GM23248 (cell line): ENCODE measurements around the gene MAD2L1BP. TPM values are rescaled to one million over a fixed set of nuclear protein-coding genes. Genes with fewer than 3 reads are reported as not detected.

Experiments used
- DNase-seq: peaks from one replicate; pipeline ENCODE4 v3.0.0-alpha.2; 2015
- H2AFZ ChIP-seq: fragments of 200-600 bp; sonication (generic); 2 replicates; pipeline ENCODE4 v1.6.1; 2016; ENCODE audit warnings: antibody characterized with exemption
- H3F3A ChIP-seq: fragments of 200-600 bp; sonication (generic); 2 replicates; pipeline ENCODE4 v1.6.1; 2016; ENCODE audit warnings: mild to moderate bottlenecking, antibody characterized with exemption, mixed run types; ENCODE audit not compliant: insufficient read depth
- H3K27ac ChIP-seq: fragments of 200-600 bp; sonication (generic); 2 replicates; pipeline ENCODE4 v1.5.1; 2016; ENCODE audit warnings: mild to moderate bottlenecking
- H3K27me3 ChIP-seq: fragments of 200-600 bp; sonication (generic); replicated peaks from 2 replicates; pipeline ENCODE4 v1.6.1; 2016; ENCODE audit warnings: mild to moderate bottlenecking; ENCODE audit not compliant: insufficient read depth
- H3K36me3 ChIP-seq: fragments of 200-600 bp; sonication (generic); 2 replicates; pipeline ENCODE4 v1.6.1; 2016; ENCODE audit warnings: low read depth, mild to moderate bottlenecking
- H3K4me1 ChIP-seq: fragments of 200-600 bp; sonication (generic); 2 replicates; pipeline ENCODE4 v1.6.1; 2016; ENCODE audit warnings: mild to moderate bottlenecking; ENCODE audit not compliant: insufficient read depth
- H3K4me2 ChIP-seq: fragments of 200-600 bp; sonication (generic); one replicate; pipeline ENCODE4 v1.6.1; 2016; ENCODE audit warnings: mild to moderate bottlenecking; ENCODE audit not compliant: unreplicated experiment
- H3K4me3 ChIP-seq: fragments of 200-600 bp; sonication (generic); 2 replicates; pipeline ENCODE4 v1.5.1; 2016; ENCODE audit warnings: mild to moderate bottlenecking
- H3K79me2 ChIP-seq: fragments of 200-600 bp; sonication (generic); 2 replicates; pipeline ENCODE4 v1.6.1; 2016; ENCODE audit warnings: mild to moderate bottlenecking; ENCODE audit not compliant: insufficient read depth
- H3K9ac ChIP-seq: fragments of 200-600 bp; sonication (generic); 2 replicates; pipeline ENCODE4 v1.6.1; 2016; ENCODE audit warnings: mild to moderate bottlenecking
- H3K9me2 ChIP-seq: fragments of 200-600 bp; sonication (generic); 2 replicates; pipeline ENCODE4 v1.6.1; 2016; ENCODE audit warnings: mixed run types, mild to moderate bottlenecking, moderate library complexity; ENCODE audit not compliant: insufficient read depth
- H3K9me3 ChIP-seq: fragments of 200-600 bp; sonication (generic); one replicate; pipeline ENCODE4 v1.6.1; 2017; ENCODE audit warnings: low read depth
- H4K20me1 ChIP-seq: fragments of 200-600 bp; sonication (generic); 2 replicates; pipeline ENCODE4 v1.6.0; 2016; ENCODE audit not compliant: insufficient read depth
- EZH2 ChIP-seq: fragments of 200-600 bp; sonication (generic); IDR thresholded peaks from 2 replicates; pipeline ENCODE4 v1.6.1; 2018; ENCODE audit warnings: antibody characterized with exemption, mild to moderate bottlenecking; ENCODE audit not compliant: insufficient read depth, poor library complexity, severe bottlenecking
- EZH2phosphoT487 ChIP-seq: fragments of 200-600 bp; sonication (generic); IDR thresholded peaks from 2 replicates; pipeline ENCODE4 v1.6.1; 2018; ENCODE audit warnings: antibody characterized with exemption, moderate library complexity, mild to moderate bottlenecking, low read depth; ENCODE audit not compliant: insufficient read depth
- WGBS, 2 experiments: methylation state at CpG; one replicate each; pipeline ENCODE4 v1.1.6; 2015 to 2017; ENCODE audit warnings: low lambda C conversion rate in 2 of 2, low coverage in 1 of 2; ENCODE audit errors: missing lambda C conversion rate in 2 of 2; 5-methylcytosine and 5-hydroxymethylcytosine counted together
- in situ Hi-C: fragments of 300-500 bp; cut with MboI; formaldehyde crosslinking; loops from 2 replicates; pipeline ENCODE4 v1.15.0; 2020
- polyA plus RNA-seq: library from polyadenylated mRNA; unstranded; fragments of >200 nt; fragmentation: Nextera tagmentation; extraction: Ambion mirVana; gene quantifications from 2 replicates; pipeline ENCODE4 v1.2.1, GENCODE V29; 2016
- total RNA-seq: library from RNA; depleted of rRNA; stranded (reverse); fragments of >200 nt; shearing (Covaris generic); gene quantifications from 2 replicates; pipeline ENCODE4 v1.2.3, GENCODE V29; 2014

Gene MAD2L1BP
- total and polyA plus RNA-seq, 2 experiments from 2014 or later: 32.9 to 33.9 TPM

DNA sequence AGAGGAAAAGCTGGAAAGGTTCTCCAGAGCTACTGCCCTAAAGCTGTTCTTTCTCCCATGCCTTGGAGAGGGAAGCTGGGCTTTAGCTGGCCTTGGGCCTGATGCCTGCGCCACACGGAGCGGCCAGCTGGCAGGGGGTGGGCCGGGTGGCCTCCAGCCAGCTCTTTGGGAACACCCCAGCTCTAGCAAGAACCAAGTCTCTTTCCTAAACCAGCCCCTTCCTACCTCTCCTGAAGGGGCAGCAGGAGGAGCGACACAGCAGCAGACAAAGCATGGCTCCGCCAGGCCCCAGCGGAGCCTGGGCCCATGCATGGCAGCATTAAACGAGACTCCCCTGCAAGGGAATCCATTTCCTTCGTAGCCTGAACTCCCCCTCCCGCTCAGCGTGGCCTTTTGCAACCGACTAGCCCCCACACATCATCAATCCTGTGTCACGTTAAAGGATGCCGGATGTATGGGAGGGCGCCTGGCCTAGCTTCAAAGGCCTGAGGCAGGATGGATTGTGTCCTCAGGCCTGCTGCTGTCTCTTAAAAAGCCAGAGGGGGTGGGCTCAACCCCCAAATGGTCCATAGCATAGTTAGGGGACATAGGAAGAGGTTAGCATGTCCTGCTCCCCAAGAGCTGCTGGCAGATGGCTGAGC is 37.9 kb downstream of the MAD2L1BP start:
- H3K36me3 ChIP-seq: peaks cover 22% of the 10 kb centered on the region; the same call in 1 of the 2 replicates
- peaks cover 18% of the 10 kb centered on the region; the same call in 1 of the 2 replicates for H3F3A ChIP-seq
- 86 to 91% methylated on average over 15 of the region's 15 CpGs for WGBS, 2 experiments
- no peaks in the 10 kb centered on the region for H3K9me2 ChIP-seq
- in situ Hi-C loops: loop anchor here (25.0 kb wide), 1 partner anchor 414 kb away; no protein-coding TSS in a partner anchor
- H4K20me1 ChIP-seq: no peaks in the 10 kb centered on the region
- H3K9ac ChIP-seq: no peak overlapping the region
- no peaks in the 10 kb centered on the region for H3K9me3 ChIP-seq
- no peak for DNase-seq
- TF ChIP-seq EZH2 (no peak), EZH2phosphoT487 (no peak)
- H3K4me3 ChIP-seq: no peak overlapping the region
- H2AFZ ChIP-seq: no peak overlapping the region
- H3K4me2 ChIP-seq: no peak overlapping the region
- peaks cover 16% of the 10 kb centered on the region for H3K4me1 ChIP-seq
- H3K79me2 ChIP-seq: 0 out of 2 replicates have a peak, but pooled peaks cover 5% of the 10 kb centered on the region
- no peak overlapping the region for H3K27ac ChIP-seq
- no peaks in the 10 kb centered on the region for H3K27me3 ChIP-seq

DNA sequence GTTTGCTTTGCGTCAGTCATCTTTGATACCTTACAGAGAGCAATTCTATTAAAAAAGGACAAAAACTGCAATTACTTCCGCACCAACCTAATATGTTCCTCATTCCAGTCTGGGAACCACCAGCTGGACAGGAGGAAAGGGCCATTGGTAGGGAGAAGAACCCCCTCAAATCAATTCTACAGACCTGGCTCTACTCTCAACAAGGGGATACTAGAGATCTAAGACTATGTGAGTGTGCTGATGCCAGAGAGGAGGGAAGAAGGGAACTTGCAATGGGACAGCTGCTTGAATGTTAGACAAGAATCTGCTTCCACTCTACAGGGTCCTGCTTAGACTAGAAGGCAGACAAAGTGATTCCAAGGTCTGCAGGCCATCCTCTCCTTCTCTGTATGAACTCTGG is 38.7 kb downstream of the MAD2L1BP start:
- 82 to 84% methylated on average over 2 of the region's 2 CpGs for WGBS, 2 experiments
- Histone ChIP-seq H3F3A (peaks cover 13% of the 10 kb centered on the region; the same call in 1 of the 2 replicates), H3K9me2 (no peaks in the 10 kb centered on the region), H3K9me3 (no peaks in the 10 kb centered on the region), H3K36me3 (peaks cover 22% of the 10 kb centered on the region; the same call in 1 of the 2 replicates), H3K4me2 (no peak overlapping the region), H4K20me1 (no peaks in the 10 kb centered on the region), H3K79me2 (0 out of 2 replicates have a peak, but pooled peaks cover 5% of the 10 kb centered on the region), H3K27ac (no peak overlapping the region), H3K9ac (no peak overlapping the region), H3K4me3 (no peak overlapping the region), H3K4me1 (peaks cover 8% of the 10 kb centered on the region), H3K27me3 (no peaks in the 10 kb centered on the region), H2AFZ (no peak overlapping the region)
- in situ Hi-C loops: loop anchor here (25.0 kb wide), 1 partner anchor 413 kb away; no protein-coding TSS in a partner anchor
- DNase-seq: no peak
- TF ChIP-seq EZH2phosphoT487 (no peak), EZH2 (no peak)

DNA sequence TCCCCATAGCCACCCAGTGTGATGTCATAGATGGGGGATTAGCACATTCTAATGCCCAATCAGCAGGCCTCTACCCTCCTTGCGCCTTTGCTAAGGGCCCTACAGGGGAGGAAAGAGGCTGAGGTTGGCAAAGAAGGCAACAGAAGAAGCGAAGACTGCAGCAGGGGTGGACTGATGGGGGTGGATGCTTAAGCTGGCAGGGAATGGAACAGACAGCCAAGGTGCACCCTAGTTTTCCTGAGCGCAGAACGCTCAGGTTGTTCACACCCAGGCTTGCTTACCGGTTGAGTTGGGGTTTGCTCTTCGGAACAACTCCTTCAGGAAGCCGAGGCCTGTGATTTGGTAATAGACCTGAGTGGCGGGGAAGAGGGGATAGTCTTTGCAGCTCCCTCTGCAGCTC is 39.3 kb downstream of the MAD2L1BP start:
- no peak for DNase-seq
- H3K9me3 ChIP-seq: no peaks in the 10 kb centered on the region
- H3K4me3 ChIP-seq: no peak overlapping the region
- peaks cover 11% of the 10 kb centered on the region; the same call in 1 of the 2 replicates for H3K79me2 ChIP-seq
- no peak overlapping the region for H3K4me2 ChIP-seq
- H4K20me1 ChIP-seq: no peaks in the 10 kb centered on the region
- H3K9me2 ChIP-seq: no peaks in the 10 kb centered on the region
- H2AFZ ChIP-seq: no peak overlapping the region
- no peak overlapping the region for H3K27ac ChIP-seq
- 92 to 93% methylated on average over 8 of the region's 8 CpGs for WGBS, 2 experiments
- H3F3A ChIP-seq: peaks cover 7% of the 10 kb centered on the region; the same call in 1 of the 2 replicates
- in situ Hi-C loops: loop anchor here (25.0 kb wide), 1 partner anchor 412 kb away; no protein-coding TSS in a partner anchor
- TF ChIP-seq EZH2phosphoT487 (no peak), EZH2 (no peak)
- peaks cover 22% of the 10 kb centered on the region; the same call in 1 of the 2 replicates for H3K36me3 ChIP-seq
- no peak overlapping the region for H3K9ac ChIP-seq
- H3K4me1 ChIP-seq: 0 out of 2 replicates have a peak, but pooled peaks cover 2% of the 10 kb centered on the region
- no peaks in the 10 kb centered on the region for H3K27me3 ChIP-seq

DNA sequence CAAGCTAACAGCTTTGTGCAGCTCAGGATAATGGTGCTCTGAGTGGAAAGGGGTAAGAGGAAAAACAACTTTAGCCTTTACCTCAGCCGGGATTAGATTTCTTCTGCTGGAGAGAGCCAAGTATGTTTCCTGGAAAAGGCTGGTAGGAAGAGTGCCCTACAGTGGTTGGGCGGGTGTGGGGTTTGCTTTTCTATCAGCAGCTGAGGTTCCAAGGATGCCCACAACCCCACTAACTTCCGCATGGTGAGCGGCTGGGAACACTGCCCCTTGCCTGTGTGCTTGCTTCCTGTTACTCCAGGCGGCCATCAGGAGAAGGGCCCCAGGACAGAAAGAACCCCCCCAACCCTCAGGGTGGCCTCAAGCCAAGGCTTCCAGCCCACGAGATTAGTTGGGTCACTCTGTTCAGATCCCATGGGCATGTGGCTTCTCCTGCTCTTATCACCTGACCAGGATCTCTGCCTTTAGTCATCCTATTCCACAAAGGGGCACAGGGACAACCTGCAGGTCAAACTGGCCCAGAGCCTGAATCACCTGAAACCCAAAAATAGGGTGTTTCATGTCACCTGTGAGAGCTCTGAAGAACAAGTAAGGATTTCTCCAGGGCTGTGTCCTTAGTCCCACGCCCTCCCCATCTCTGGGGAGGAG is 41.4 kb downstream of the MAD2L1BP start:
- peaks cover 22% of the 10 kb centered on the region; the same call in 1 of the 2 replicates for H3K36me3 ChIP-seq
- peaks cover 25% of the 10 kb centered on the region; the same call in 1 of the 2 replicates for H3K79me2 ChIP-seq
- TF ChIP-seq EZH2 (no peak), EZH2phosphoT487 (no peak)
- H2AFZ ChIP-seq: no peak overlapping the region
- H3K27me3 ChIP-seq: no peaks in the 10 kb centered on the region
- 84 to 85% methylated on average over 7 of the region's 7 CpGs for WGBS, 2 experiments
- no peak for DNase-seq
- H3K27ac ChIP-seq: no peak overlapping the region
- H3K9me3 ChIP-seq: no peaks in the 10 kb centered on the region
- H3K4me3 ChIP-seq: no peak overlapping the region
- in situ Hi-C loops: no loop called here
- no peak overlapping the region for H3K9ac ChIP-seq
- H3K4me2 ChIP-seq: no peak overlapping the region
- H3K9me2 ChIP-seq: no peaks in the 10 kb centered on the region
- H4K20me1 ChIP-seq: no peaks in the 10 kb centered on the region
- H3F3A ChIP-seq: no peaks in the 10 kb centered on the region
- no peaks in the 10 kb centered on the region for H3K4me1 ChIP-seq
